Duodenal mucosa (tissue), 2 donors: ENCODE data around the gene MAGI1.

Experiments
- H3K27ac ChIP-seq: one replicate; pipeline ENCODE4 v1.7.0; 2013; ENCODE audit warnings: low read depth, low read length
- H3K27me3 ChIP-seq, 2 donors: one replicate each; pipeline ENCODE4 v1.7.0; 2013; ENCODE audit warnings: low read length in 2 of 2, control low read depth in 1 of 2; ENCODE audit not compliant: insufficient read depth in 2 of 2, control insufficient read depth in 1 of 2
- H3K36me3 ChIP-seq, 2 donors: one replicate each; pipeline ENCODE4 v1.7.0; 2013; ENCODE audit warnings: low read length in 2 of 2, control low read depth in 1 of 2; ENCODE audit not compliant: insufficient read depth in 2 of 2, control insufficient read depth in 1 of 2
- H3K4me1 ChIP-seq, 2 donors: one replicate each; pipeline ENCODE4 v1.7.0; 2013; ENCODE audit warnings: low read length in 2 of 2, control low read depth in 1 of 2; ENCODE audit not compliant: insufficient read depth in 2 of 2, control insufficient read depth in 1 of 2
- H3K4me3 ChIP-seq, 2 donors: one replicate each; pipeline ENCODE4 v1.7.0; 2013; ENCODE audit warnings: low read length in 2 of 2, low read depth in 1 of 2
- H3K9ac ChIP-seq, 2 donors: one replicate each; pipeline ENCODE4 v1.7.0; 2013; ENCODE audit warnings: low read length in 2 of 2, low read depth in 1 of 2
- H3K9me3 ChIP-seq, 2 donors: one replicate each; pipeline ENCODE4 v1.7.0; 2013; ENCODE audit warnings: low read length in 2 of 2, control low read depth in 1 of 2; ENCODE audit not compliant: control insufficient read depth in 1 of 2

The MAGI1 gene

GRCh38 chr3:65490114-65490513 lies 548.6 kb downstream of the MAGI1 start:
- H3K4me1 ChIP-seq: peaks cover 2 to 3% of the 10 kb centered on the region in 2 donors
- H3K4me3 ChIP-seq: no peak overlapping the region
- H3K9ac ChIP-seq: no peak overlapping the region
- no peaks in the 10 kb centered on the region for H3K9me3 ChIP-seq
- H3K27me3 ChIP-seq: no peaks in the 10 kb centered on the region
- H3K27ac ChIP-seq: no peak overlapping the region
- no peaks in the 10 kb centered on the region for H3K36me3 ChIP-seq

GRCh38 chr3:65489253-65489652 lies 549.5 kb downstream of the MAGI1 start:
- no peak overlapping the region for H3K9ac ChIP-seq
- no peak overlapping the region for H3K4me3 ChIP-seq
- H3K27ac ChIP-seq: no peak overlapping the region
- no peaks in the 10 kb centered on the region for H3K27me3 ChIP-seq
- H3K36me3 ChIP-seq: no peaks in the 10 kb centered on the region
- H3K4me1 ChIP-seq: peaks cover 9 to 11% of the 10 kb centered on the region in 2 donors
- no peaks in the 10 kb centered on the region for H3K9me3 ChIP-seq

- peaks cover 18 to 20% of the 10 kb centered on the region in 2 donors for H3K4me1 ChIP-seq
- H3K9ac ChIP-seq: no peak overlapping the region
- no peak overlapping the region for H3K27ac ChIP-seq
- no peaks in the 10 kb centered on the region for H3K36me3 ChIP-seq
- H3K27me3 ChIP-seq: no peaks in the 10 kb centered on the region
- no peaks in the 10 kb centered on the region for H3K9me3 ChIP-seq
- H3K4me3 ChIP-seq: no peak overlapping the region
Measured at GRCh38 chr3:65485826-65486469, 552.8 kb downstream of the MAGI1 start.

DNA sequence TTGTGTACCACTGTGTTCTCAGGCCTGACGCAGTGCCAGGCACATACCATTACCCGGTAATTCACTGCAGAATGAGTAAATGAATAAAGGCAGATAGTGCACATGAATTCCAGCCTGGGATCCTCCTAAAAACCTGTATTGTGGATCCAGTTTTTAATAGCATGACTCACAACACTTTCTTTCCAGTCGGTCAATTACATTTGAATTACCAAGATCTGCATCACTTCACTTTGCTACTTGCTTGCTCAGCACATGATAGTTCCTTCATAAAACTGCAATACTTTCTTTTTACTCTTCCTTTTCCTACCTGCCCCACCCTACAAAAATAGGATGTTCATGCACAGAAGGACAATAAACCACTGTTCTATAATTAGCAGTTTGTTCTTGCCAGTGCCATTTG lies 553.8 kb downstream of the MAGI1 start:
- Histone ChIP-seq H3K4me1 (peaks cover 18 to 20% of the 10 kb centered on the region in 2 donors), H3K27me3 (no peaks in the 10 kb centered on the region), H3K27ac (no peak overlapping the region), H3K4me3 (no peak overlapping the region), H3K9ac (no peak overlapping the region), H3K9me3 (no peaks in the 10 kb centered on the region), H3K36me3 (no peaks in the 10 kb centered on the region)

DNA sequence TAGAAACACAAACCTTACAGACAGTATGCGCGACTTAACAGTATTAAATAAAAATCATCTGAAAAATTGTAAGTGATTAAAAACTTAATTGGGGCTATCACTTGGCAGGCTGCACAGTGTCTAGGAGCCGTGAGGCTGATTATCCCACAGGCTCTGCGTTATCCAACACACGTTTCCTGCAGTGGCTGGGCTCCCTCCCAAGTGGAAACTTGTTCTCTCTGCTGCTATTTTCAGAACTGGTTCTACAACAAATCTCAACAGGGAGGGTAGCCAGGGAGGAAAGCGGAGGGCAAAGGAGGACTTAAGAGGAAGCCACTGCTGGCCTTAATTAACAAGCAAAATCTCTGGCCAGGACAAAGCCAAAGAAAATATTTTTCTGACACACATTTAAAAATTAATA lies 555.2 kb downstream of the MAGI1 start:
- Histone ChIP-seq H3K27me3 (no peaks in the 10 kb centered on the region), H3K4me3 (no peak overlapping the region), H3K36me3 (no peaks in the 10 kb centered on the region), H3K9me3 (no peaks in the 10 kb centered on the region), H3K9ac (no peak overlapping the region), H3K27ac (no peak overlapping the region), H3K4me1 (peaks cover 18 to 20% of the 10 kb centered on the region in 2 donors)

- no peaks in the 10 kb centered on the region for H3K36me3 ChIP-seq
- no peak overlapping the region for H3K9ac ChIP-seq
- no peaks in the 10 kb centered on the region for H3K27me3 ChIP-seq
- H3K4me1 ChIP-seq: peaks cover 18 to 20% of the 10 kb centered on the region in 2 donors
- no peak overlapping the region for H3K27ac ChIP-seq
- no peaks in the 10 kb centered on the region for H3K9me3 ChIP-seq
- H3K4me3 ChIP-seq: no peak overlapping the region
Measured at GRCh38 chr3:65483011-65483410, 555.7 kb downstream of the MAGI1 start.

DNA sequence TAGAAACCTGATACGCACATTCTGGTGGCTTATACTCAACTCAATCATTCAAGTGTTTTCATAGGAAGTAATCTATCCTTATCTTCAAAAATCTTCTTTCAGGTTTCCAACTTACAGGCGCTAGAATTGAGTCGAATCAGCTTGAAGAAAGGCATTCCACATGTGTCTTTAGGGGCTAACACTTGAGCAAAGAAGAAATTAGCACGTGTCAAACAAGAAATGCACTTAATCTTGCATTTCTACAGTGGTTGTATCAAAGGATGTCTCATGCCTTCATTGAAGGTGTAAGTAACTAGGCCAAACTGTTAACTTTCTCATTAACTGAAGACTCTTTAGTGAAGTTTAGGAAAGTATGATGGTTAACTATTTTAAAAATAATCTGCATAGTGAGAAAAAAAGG lies 557.6 kb downstream of the MAGI1 start:
- no peak overlapping the region for H3K4me3 ChIP-seq
- H3K27ac ChIP-seq: no peak overlapping the region
- no peak overlapping the region for H3K9ac ChIP-seq
- no peaks in the 10 kb centered on the region for H3K9me3 ChIP-seq
- H3K36me3 ChIP-seq: no peaks in the 10 kb centered on the region
- peaks cover 18 to 20% of the 10 kb centered on the region in 2 donors for H3K4me1 ChIP-seq
- H3K27me3 ChIP-seq: no peaks in the 10 kb centered on the region

DNA sequence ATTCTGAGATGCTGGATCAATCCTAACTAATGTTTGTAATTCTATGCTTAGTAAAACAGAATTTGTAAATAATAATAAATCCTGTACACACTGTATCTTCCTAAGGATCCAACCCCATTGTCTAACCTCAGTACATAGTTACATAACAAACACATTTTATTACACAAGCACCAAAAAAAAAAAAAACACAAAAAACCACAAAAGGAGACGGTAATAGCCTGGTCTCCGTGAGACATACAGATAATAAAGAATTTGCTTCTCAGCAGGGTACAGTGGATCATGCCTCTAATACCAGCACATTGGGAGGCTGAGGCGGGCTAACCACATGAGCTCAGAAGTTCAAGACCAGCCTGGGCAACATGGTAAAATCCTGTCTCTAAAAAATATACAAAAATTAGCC lies 558.7 kb downstream of the MAGI1 start:
- H3K27me3 ChIP-seq: no peaks in the 10 kb centered on the region
- no peaks in the 10 kb centered on the region for H3K36me3 ChIP-seq
- peaks cover 14 to 18% of the 10 kb centered on the region in 2 donors for H3K4me1 ChIP-seq
- H3K9ac ChIP-seq: no peak overlapping the region
- H3K4me3 ChIP-seq: no peak overlapping the region
- no peak overlapping the region for H3K27ac ChIP-seq
- no peaks in the 10 kb centered on the region for H3K9me3 ChIP-seq

DNA sequence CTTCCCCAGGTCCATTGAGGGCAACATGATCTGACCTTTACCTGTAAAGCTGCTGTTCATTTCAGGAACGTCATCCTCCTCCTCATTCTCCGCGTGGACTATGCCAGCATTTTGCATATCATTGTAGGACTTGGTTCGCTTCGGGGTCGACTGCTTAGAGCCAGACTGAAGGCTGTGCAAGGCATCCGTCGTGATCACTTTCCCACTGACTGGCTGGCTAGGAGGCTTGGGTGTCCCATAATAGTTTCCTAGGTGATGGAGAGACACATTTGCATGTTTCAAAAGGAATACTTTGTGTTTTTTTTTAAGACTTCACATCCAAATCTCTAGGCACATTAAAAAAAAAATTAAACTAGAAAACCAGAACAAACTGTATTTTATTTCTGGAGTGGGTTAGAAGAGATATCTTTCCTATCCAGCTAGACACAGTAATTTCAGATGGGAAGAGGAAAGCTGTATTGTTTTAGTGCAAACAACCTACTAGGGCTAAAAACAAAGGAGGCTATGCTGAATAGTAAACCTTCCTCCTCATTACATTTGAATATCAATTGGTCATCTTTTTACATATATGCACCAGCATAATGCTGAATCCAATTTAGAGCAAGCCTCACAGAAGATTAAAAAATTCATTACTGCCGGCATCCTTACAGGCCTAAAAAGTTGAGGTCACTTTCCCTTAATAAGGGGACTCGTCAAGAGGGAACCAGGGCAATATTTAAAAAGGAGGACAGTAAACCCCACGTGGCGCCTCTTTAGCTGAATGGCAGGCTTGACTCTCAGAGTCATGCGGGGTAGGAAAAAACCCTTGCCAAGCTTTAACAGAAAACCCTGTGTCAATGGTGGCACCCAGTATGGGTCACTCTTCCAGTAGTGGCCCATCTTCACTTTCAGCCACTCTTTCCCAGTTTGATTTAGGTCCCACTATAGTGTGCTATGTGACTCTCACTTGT lies 559.9 kb downstream of the MAGI1 start:
- H3K9ac ChIP-seq: no peak overlapping the region

GRCh38 chr3:65473736-65474135 lies 565.0 kb downstream of the MAGI1 start:
- H3K4me1 ChIP-seq: no peaks in the 10 kb centered on the region
- no peaks in the 10 kb centered on the region for H3K27me3 ChIP-seq
- H3K36me3 ChIP-seq: no peaks in the 10 kb centered on the region
- no peak overlapping the region for H3K9ac ChIP-seq
- H3K4me3 ChIP-seq: no peak overlapping the region
- H3K9me3 ChIP-seq: no peaks in the 10 kb centered on the region
- no peak overlapping the region for H3K27ac ChIP-seq

More for the DNA sequence above, 559.9 kb downstream of the MAGI1 start:
- no peaks in the 10 kb centered on the region for H3K27me3 ChIP-seq
- H3K36me3 ChIP-seq: no peaks in the 10 kb centered on the region
- H3K4me3 ChIP-seq: no peak overlapping the region
- H3K9me3 ChIP-seq: no peaks in the 10 kb centered on the region
- peaks cover 3 to 7% of the 10 kb centered on the region in 2 donors for H3K4me1 ChIP-seq
- H3K27ac ChIP-seq: no peak overlapping the region
